B cell (primary cell): ENCODE results near the gene FOXI1. TPM values are rescaled to one million over a fixed set of nuclear protein-coding genes. Genes with fewer than 3 reads are reported as not detected.

ENCODE experiments used
- ATAC-seq: fragments of 200-7000 bp; cut with Tn5 transposase; one replicate; pipeline ENCODE4 v1.10.0; 2021; ENCODE audit warnings: low read depth, mild to moderate bottlenecking, moderate number of reproducible peaks, moderate library complexity
- CTCF ChIA-PET: fragments of 350-600 bp; sonication (Branson Sonifier 250); formaldehyde crosslinking; loops from one replicate; lab custom pipeline; 2021; ENCODE audit warnings: antibody characterized with exemption, inconsistent platforms; lab: Charles Lee
- POLR2A ChIA-PET: fragments of 350-600 bp; sonication (Branson Sonifier 250); formaldehyde crosslinking; loops from one replicate; lab custom pipeline; 2021; ENCODE audit warnings: antibody characterized with exemption; lab: Charles Lee
- DNase-seq: peaks from one replicate; pipeline ENCODE4 v3.0.0; 2013
- H2AFZ ChIP-seq: 2 replicates; pipeline ENCODE4 v1.6.1; 2012; ENCODE audit warnings: mild to moderate bottlenecking, low read depth, low read length; ENCODE audit not compliant: insufficient read depth, poor library complexity, severe bottlenecking
- H3K27ac ChIP-seq, 2 donors: 1 replicate in 1 of 2; 2 replicates in 1 of 2; pipeline ENCODE4 v1.5.1; 2012 to 2013; ENCODE audit warnings: low read length in 2 of 2, mild to moderate bottlenecking in 2 of 2, moderate library complexity in 1 of 2
- H3K27me3 ChIP-seq, 4 experiments: fragments of 200-600 bp in 1 of 4; sonication (generic) in 1 of 4; replicated peaks in 1 of 4; 1 replicate in 2 of 4; 2 replicates in 2 of 4; pipeline versions ENCODE4 v1.6.1 to v1.7.0; 2013 to 2016; ENCODE audit warnings: low read length in 3 of 4, mild to moderate bottlenecking in 2 of 4, mixed read lengths in 1 of 4, moderate library complexity in 1 of 4; ENCODE audit not compliant: insufficient read depth in 4 of 4, control insufficient read depth in 3 of 4; ENCODE audit errors: control extremely low read depth in 1 of 4
- H3K36me3 ChIP-seq, 2 experiments: replicated peaks in 1 of 2; 1 replicate in 1 of 2; 2 replicates in 1 of 2; pipeline versions ENCODE4 v1.6.1 to v1.7.1; 2013; ENCODE audit warnings: low read length in 1 of 2; ENCODE audit not compliant: insufficient read depth in 2 of 2, control insufficient read depth in 1 of 2; ENCODE audit errors: control extremely low read depth in 1 of 2, extremely low read depth in 1 of 2
- H3K4me1 ChIP-seq, 2 donors: fragments of 200-600 bp in 1 of 2; sonication (generic) in 1 of 2; 1 replicate in 1 of 2; 2 replicates in 1 of 2; pipeline versions ENCODE4 v1.5.1 to v1.6.1; 2013 to 2017; ENCODE audit warnings: low read length in 2 of 2; ENCODE audit not compliant: control insufficient read depth in 2 of 2, insufficient read depth in 2 of 2
- H3K4me2 ChIP-seq: replicated peaks from 2 replicates; pipeline ENCODE3; 2012; ENCODE audit warnings: mild to moderate bottlenecking, low read depth, low read length; ENCODE audit not compliant: poor library complexity, severe bottlenecking
- H3K4me3 ChIP-seq, 5 experiments: fragments of 200-600 bp in 1 of 5; sonication (generic) in 1 of 5; 1 replicate in 3 of 5; 2 replicates in 2 of 5; pipeline versions ENCODE4 v1.5.1 to v1.7.0; 2011 to 2016; ENCODE audit warnings: low read length in 4 of 5, mild to moderate bottlenecking in 4 of 5, low read depth in 2 of 5, control low read depth in 1 of 5, moderate library complexity in 1 of 5; ENCODE audit not compliant: insufficient read depth in 1 of 5; ENCODE audit errors: control extremely low read depth in 1 of 5, extremely low read depth in 1 of 5
- H3K79me2 ChIP-seq: fragments of 200-600 bp; sonication (generic); one replicate; pipeline ENCODE4 v1.6.0; 2016; ENCODE audit warnings: low read length; ENCODE audit not compliant: control insufficient read depth, insufficient read depth
- H3K9ac ChIP-seq: fragments of 200-600 bp; sonication (generic); 2 replicates; pipeline ENCODE4 v1.6.1; 2017; ENCODE audit warnings: mild to moderate bottlenecking, low read length, moderate library complexity
- H3K9me3 ChIP-seq, 3 donors: one replicate each; pipeline versions ENCODE4 v1.6.1 to v1.7.1; 2013; ENCODE audit warnings: low read length in 2 of 3; ENCODE audit not compliant: control insufficient read depth in 2 of 3, insufficient read depth in 1 of 3; ENCODE audit errors: control extremely low read depth in 1 of 3
- H4K20me1 ChIP-seq: 2 replicates; pipeline ENCODE4 v1.6.0; 2012; ENCODE audit warnings: mild to moderate bottlenecking, low read length; ENCODE audit not compliant: insufficient read depth, control insufficient read depth, poor library complexity, severe bottlenecking
- H3K27ac Mint-ChIP-seq: one replicate; pipeline ENCODE4 v1.8.0; 2021; ENCODE audit warnings: mixed read lengths
- H3K27me3 Mint-ChIP-seq: one replicate; pipeline ENCODE4 v1.8.0; 2021; ENCODE audit warnings: mixed read lengths
- H3K4me1 Mint-ChIP-seq: one replicate; pipeline ENCODE4 v1.8.0; 2021; ENCODE audit warnings: mixed read lengths
- H3K4me3 Mint-ChIP-seq: one replicate; pipeline ENCODE4 v1.8.0; 2021; ENCODE audit warnings: mixed read lengths
- H3K9me3 Mint-ChIP-seq: one replicate; pipeline ENCODE4 v1.8.0; 2022; ENCODE audit warnings: mixed read lengths; ENCODE audit not compliant: insufficient read depth
- CTCF ChIP-seq: fragments of 200-600 bp; IDR thresholded peaks from one replicate; pipeline ENCODE4 v1.8.0; 2022; ENCODE audit warnings: antibody characterized with exemption, mild to moderate bottlenecking
- EZH2 ChIP-seq: IDR thresholded peaks from 2 replicates; pipeline ENCODE4 v1.6.1; 2012; ENCODE audit warnings: borderline replicate concordance, low read depth, mild to moderate bottlenecking, moderate library complexity, low read length; ENCODE audit not compliant: insufficient read depth, poor library complexity, severe bottlenecking
- WGBS: methylation state at CpG from one replicate; pipeline ENCODE4 v1.1.5; 2013; ENCODE audit warnings: missing lambda C conversion rate; ENCODE audit not compliant: insufficient coverage; 5-methylcytosine and 5-hydroxymethylcytosine counted together
- intact Hi-C: fragments of 100-400 bp; cut with micrococcal nuclease; formaldehyde crosslinking; loops from one replicate; pipeline ENCODE4 v1.10.0; 2022
- polyA plus RNA-seq: library from polyadenylated mRNA; depleted of rRNA; stranded (reverse); fragments of >200 nt; gene quantifications from 2 replicates; pipeline ENCODE4 v1.2.3, GENCODE V29; 2012
- total RNA-seq, 2 donors: library from RNA; stranded (reverse); fragments of 120-200 nt in 1 of 2; gene quantifications; 1 replicate in 1 of 2; 2 replicates in 1 of 2; pipeline versions ENCODE4 v1.2.3 to v1.2.4, GENCODE V29; 2013 to 2022

FOXI1 gene
- total and polyA plus RNA-seq, 2 donors (not counting 1 experiment from before 2014, with no cell fraction given): not detected

DNA sequence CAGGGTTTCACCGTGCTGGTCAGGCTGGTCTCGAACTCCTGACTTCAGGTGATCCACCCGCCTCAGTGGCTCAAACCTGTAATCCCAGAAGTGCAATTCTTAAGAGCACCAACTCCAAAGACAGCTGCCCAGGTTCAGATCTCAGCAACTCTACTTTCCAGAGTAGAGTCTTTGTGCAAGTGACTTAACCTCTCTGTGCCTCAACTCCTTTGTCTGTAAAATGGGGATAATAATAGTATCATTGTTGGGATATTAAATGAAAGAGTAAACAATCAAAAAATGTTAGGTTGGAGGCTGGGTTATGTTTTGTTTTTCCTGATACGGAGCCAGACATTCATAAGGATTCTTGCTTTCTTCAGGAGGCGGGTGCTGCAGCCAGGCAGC is 45.0 kb downstream of the FOXI1 start:
- Histone ChIP-seq H3K36me3 (no peaks in the 10 kb centered on the region), H3K4me1 (no peaks in the 10 kb centered on the region), H3K79me2 (no peaks in the 10 kb centered on the region), H3K9me3 (peaks cover 0 to 3% (median 0%) of the 10 kb centered on the region in 3 donors), H3K4me3 (no peak overlapping the region), H3K27me3 (no peaks in the 10 kb centered on the region), H3K27ac (no peak overlapping the region), H3K9ac (no peak overlapping the region), H3K4me2 (no peak overlapping the region), H2AFZ (no peak overlapping the region), H4K20me1 (no peaks in the 10 kb centered on the region)
- intact Hi-C loops: no loop called here
- H3K4me1 Mint-ChIP-seq: peaks cover 6% of the 10 kb centered on the region
- CTCF ChIA-PET: no interaction called here
- no peak for DNase-seq
- WGBS: 100% methylated on average over 2 of the region's 5 CpGs
- POLR2A ChIA-PET: no interaction called here
- H3K4me3 Mint-ChIP-seq: no peak overlapping the region
- H3K27ac Mint-ChIP-seq: no peak overlapping the region
- H3K27me3 Mint-ChIP-seq: peaks cover 7% of the 10 kb centered on the region
- ATAC-seq: no peak
- TF ChIP-seq CTCF (no peak), EZH2 (no peak)
- H3K9me3 Mint-ChIP-seq: no peaks in the 10 kb centered on the region

DNA sequence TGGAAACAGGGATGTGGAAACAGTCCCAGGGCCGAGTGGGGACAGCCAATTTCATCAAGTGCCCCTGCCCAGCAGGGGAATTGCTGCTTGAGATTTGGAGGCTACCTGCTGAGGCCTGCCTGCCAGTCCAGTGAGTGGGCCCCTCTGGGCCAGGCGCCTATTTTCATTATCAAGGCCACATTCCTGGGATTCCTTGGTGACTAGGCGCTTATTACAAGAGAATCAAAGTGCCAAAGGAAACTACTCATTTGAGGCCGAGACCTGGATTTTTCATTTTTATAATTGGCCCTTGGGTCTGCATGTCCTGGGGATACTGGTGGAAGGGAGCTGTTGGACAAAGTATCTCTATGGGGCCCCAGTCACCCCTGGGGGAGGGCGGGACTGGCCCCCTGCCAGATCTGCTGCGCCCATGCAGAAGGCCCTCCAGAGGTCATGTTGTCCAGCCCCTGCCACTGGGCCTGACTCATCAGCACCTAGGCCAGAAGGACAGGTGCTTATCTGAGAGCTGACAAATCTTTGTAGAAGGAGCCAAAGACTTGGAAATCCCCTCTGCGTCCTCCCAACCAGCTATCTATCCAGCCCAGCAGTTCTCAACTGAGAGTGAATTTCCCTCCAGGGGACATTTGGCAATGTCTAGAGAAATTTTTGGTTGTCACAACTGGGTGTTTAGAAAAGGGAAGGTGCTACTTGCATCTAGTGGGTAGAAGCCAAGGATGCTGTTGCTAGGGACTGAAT is 45.6 kb downstream of the FOXI1 start:
- CTCF ChIA-PET: no interaction called here
- Mint-ChIP-seq H3K27ac (no peak overlapping the region), H3K4me3 (no peak overlapping the region), H3K27me3 (peaks cover 7% of the 10 kb centered on the region), H3K9me3 (no peaks in the 10 kb centered on the region), H3K4me1 (peaks cover 6% of the 10 kb centered on the region)
- no peak overlapping the region for H3K9ac ChIP-seq
- no peak overlapping the region for H2AFZ ChIP-seq
- intact Hi-C loops: no loop called here
- no peaks in the 10 kb centered on the region for H3K36me3 ChIP-seq
- H3K79me2 ChIP-seq: no peaks in the 10 kb centered on the region
- no peaks in the 10 kb centered on the region for H3K27me3 ChIP-seq
- no peaks in the 10 kb centered on the region for H3K4me1 ChIP-seq
- DNase-seq: no peak
- no peak overlapping the region for H3K4me2 ChIP-seq
- WGBS: 97% methylated on average over 6 of the region's 7 CpGs
- H3K4me3 ChIP-seq: no peak overlapping the region
- POLR2A ChIA-PET: no interaction called here
- no peaks in the 10 kb centered on the region for H4K20me1 ChIP-seq
- H3K27ac ChIP-seq: no peak overlapping the region
- TF ChIP-seq EZH2: no peak
- no peak for TF ChIP-seq CTCF
- H3K9me3 ChIP-seq: peaks cover 0 to 3% (median 0%) of the 10 kb centered on the region in 3 donors
- ATAC-seq: no peak
